Endodermal cell (in vitro differentiated cells): Measurements from ENCODE around the gene NLRP14. TPM values are rescaled to one million over a fixed set of nuclear protein-coding genes. Genes with fewer than 3 reads are reported as not detected.

Experiments
- DNase-seq: peaks from one replicate; pipeline ENCODE4 v3.0.0-alpha.2; 2017
- H3K27ac ChIP-seq: 2 replicates; pipeline ENCODE4 v1.5.1; 2013; ENCODE audit warnings: mild to moderate bottlenecking, low read depth, low read length, moderate library complexity
- H3K27me3 ChIP-seq: 2 replicates; pipeline ENCODE4 v1.6.1; 2013; ENCODE audit warnings: mild to moderate bottlenecking, low read length, moderate library complexity; ENCODE audit not compliant: insufficient read depth, control insufficient read depth, poor library complexity, severe bottlenecking
- H3K36me3 ChIP-seq: 2 replicates; pipeline ENCODE4 v1.7.0; 2013; ENCODE audit warnings: mild to moderate bottlenecking, low read length, moderate library complexity; ENCODE audit not compliant: control insufficient read depth, insufficient read depth
- H3K4me1 ChIP-seq: one replicate; pipeline ENCODE4 v1.7.0; 2013; ENCODE audit warnings: low read length; ENCODE audit not compliant: control insufficient read depth, insufficient read depth
- H3K4me3 ChIP-seq: 2 replicates; pipeline ENCODE4 v1.5.1; 2013; ENCODE audit warnings: mild to moderate bottlenecking, low read length, moderate library complexity
- H3K9ac ChIP-seq: 2 replicates; pipeline ENCODE4 v1.6.1; 2013; ENCODE audit warnings: mild to moderate bottlenecking, low read length, moderate library complexity; ENCODE audit not compliant: poor library complexity, severe bottlenecking; ENCODE audit errors: extremely low read depth
- H3K9me3 ChIP-seq: 2 replicates; pipeline ENCODE4 v1.6.1; 2013; ENCODE audit warnings: mild to moderate bottlenecking, low read length, moderate library complexity; ENCODE audit not compliant: control insufficient read depth
- H3K27ac Mint-ChIP-seq: 2 replicates; pipeline ENCODE4 v1.8.0; 2020; ENCODE audit warnings: mixed read lengths
- H3K27me3 Mint-ChIP-seq: 2 replicates; pipeline ENCODE4 v1.8.0; 2021; ENCODE audit warnings: mild to moderate bottlenecking, mixed read lengths; ENCODE audit not compliant: insufficient read depth
- H3K36me3 Mint-ChIP-seq: 2 replicates; pipeline ENCODE4 v1.8.0; 2020; ENCODE audit warnings: low read depth, mixed read lengths
- H3K4me1 Mint-ChIP-seq: 2 replicates; pipeline ENCODE4 v1.8.0; 2020; ENCODE audit warnings: mixed read lengths
- H3K4me3 Mint-ChIP-seq: 2 replicates; pipeline ENCODE4 v1.8.0; 2020; ENCODE audit warnings: mild to moderate bottlenecking, moderate library complexity, mixed read lengths
- H3K9me3 Mint-ChIP-seq: 2 replicates; pipeline ENCODE4 v1.8.0; 2020; ENCODE audit warnings: mild to moderate bottlenecking, mixed read lengths
- CTCF ChIP-seq: fragments of 200-600 bp; sonication (generic); conservative IDR thresholded peaks from 2 replicates; pipeline ENCODE4 v1.5.0; 2021; ENCODE audit warnings: antibody characterized with exemption, mild to moderate bottlenecking
- WGBS, 2 experiments: methylation state at CpG; one replicate each; pipeline versions ENCODE4 v1.1.5 to v1.1.7; 2013; ENCODE audit warnings: missing lambda C conversion rate in 2 of 2, mixed read lengths in 1 of 2; ENCODE audit not compliant: insufficient coverage in 1 of 2, insufficient read length in 1 of 2; 5-methylcytosine and 5-hydroxymethylcytosine counted together
- total RNA-seq, 2 donors: library from RNA; stranded (reverse); fragmentation: NEBNext Ultra II Directional in 1 of 2; extraction: Animal tissue kit (Norgen Biotek cat#: 25700) in 1 of 2; gene quantifications; 2 replicates in 1 of 2; 3 replicates in 1 of 2; pipeline ENCODE4 v1.2.1, GENCODE V29; 2021

The NLRP14 gene
- total RNA-seq, 2 donors from 2014 or later, result 0.33 to 0.66 TPM

GRCh38 chr11:7062534-7062933, 42.3 kb downstream of the NLRP14 start:
- H3K4me1 Mint-ChIP-seq, result no peaks in the 10 kb centered on the region
- H3K27me3 Mint-ChIP-seq, result peaks cover 3% of the 10 kb centered on the region
- H3K4me3 Mint-ChIP-seq, result no peak overlapping the region

GRCh38 chr11:7072401-7073028, 52.2 kb downstream of the NLRP14 start:
- H3K4me3 ChIP-seq, result no peak overlapping the region
- H3K36me3 ChIP-seq, result no peaks in the 10 kb centered on the region
- no peak overlapping the region for H3K27ac ChIP-seq
- no peak for TF ChIP-seq CTCF
- no peak overlapping the region for H3K9ac ChIP-seq
- 83 to 92% methylated on average over 3 to 4 of the region's 4 CpGs for WGBS, 2 experiments
- H3K4me1 Mint-ChIP-seq, result no peaks in the 10 kb centered on the region
- no peaks in the 10 kb centered on the region for H3K36me3 Mint-ChIP-seq
- no peaks in the 10 kb centered on the region for H3K27me3 Mint-ChIP-seq
- peaks cover 3% of the 10 kb centered on the region for H3K9me3 Mint-ChIP-seq
- H3K4me1 ChIP-seq, result no peaks in the 10 kb centered on the region
- H3K4me3 Mint-ChIP-seq, result no peak overlapping the region
- no peaks in the 10 kb centered on the region for H3K9me3 ChIP-seq
- no peak overlapping the region for H3K27ac Mint-ChIP-seq
- DNase-seq, result no peak
- no peaks in the 10 kb centered on the region for H3K27me3 ChIP-seq

More at GRCh38 chr11:7062534-7062933, 42.3 kb downstream of the NLRP14 start:
- 89% methylated on average over 1 of the region's 2 CpGs; no CpG with 5 or more reads in 1 of the 2 experiments for WGBS, 2 experiments
- no peaks in the 10 kb centered on the region for H3K9me3 Mint-ChIP-seq
- H3K27ac ChIP-seq, result no peak overlapping the region
- no peaks in the 10 kb centered on the region for H3K36me3 Mint-ChIP-seq
- H3K4me3 ChIP-seq, result no peak overlapping the region
- DNase-seq, result no peak
- no peaks in the 10 kb centered on the region for H3K36me3 ChIP-seq
- no peaks in the 10 kb centered on the region for H3K4me1 ChIP-seq
- H3K9me3 ChIP-seq, result no peaks in the 10 kb centered on the region
- H3K27ac Mint-ChIP-seq, result no peak overlapping the region
- no peak for TF ChIP-seq CTCF
- no peaks in the 10 kb centered on the region for H3K27me3 ChIP-seq
- H3K9ac ChIP-seq, result no peak overlapping the region

- no peaks in the 10 kb centered on the region for H3K4me1 ChIP-seq
- Mint-ChIP-seq H3K27ac (no peak overlapping the region), H3K4me3 (no peak overlapping the region), H3K9me3 (peaks cover 12% of the 10 kb centered on the region), H3K27me3 (no peaks in the 10 kb centered on the region), H3K36me3 (no peaks in the 10 kb centered on the region), H3K4me1 (no peaks in the 10 kb centered on the region)
- no peak for TF ChIP-seq CTCF
- H3K36me3 ChIP-seq, result no peaks in the 10 kb centered on the region
- H3K27me3 ChIP-seq, result no peaks in the 10 kb centered on the region
- H3K9me3 ChIP-seq, result peaks cover 12% of the 10 kb centered on the region
- no peak overlapping the region for H3K9ac ChIP-seq
- DNase-seq, result peak; percentile 89
- H3K4me3 ChIP-seq, result no peak overlapping the region
- H3K27ac ChIP-seq, result no peak overlapping the region
- 80 to 98% methylated on average over 6 to 16 of the region's 16 CpGs for WGBS, 2 experiments
Observed at GRCh38 chr11:7077101-7077500, 56.8 kb downstream of the NLRP14 start.
